HepG2 (cell line): ENCODE results near the gene IP6K3.

Experiments
- POLR2A ChIP-seq, 2 experiments: IDR thresholded peaks; 2 replicates each; pipeline ENCODE4 v1.6.1; 2011; ENCODE audit warnings: low read depth in 2 of 2, low read length in 2 of 2, mild to moderate bottlenecking in 1 of 2, moderate library complexity in 1 of 2; ENCODE audit not compliant: insufficient read depth in 1 of 2
- TF ChIP-seq, protein P1 (sequence below): sonication (generic); formaldehyde crosslinking; IDR thresholded peaks from 2 replicates; pipeline ENCODE4 v1.4.0; 2020; ENCODE audit warnings: missing genetic modification reagents
- TF ChIP-seq, protein P2 (sequence below): sonication (generic); formaldehyde crosslinking; IDR thresholded peaks from 2 replicates; pipeline ENCODE4 v1.4.0; 2020; ENCODE audit warnings: mild to moderate bottlenecking, missing genetic modification reagents
- TF ChIP-seq, protein P3 (sequence below): sonication (generic); formaldehyde crosslinking; IDR thresholded peaks from 2 replicates; pipeline ENCODE4 v1.5.0; 2020; ENCODE audit warnings: mild to moderate bottlenecking, missing genetic modification reagents, moderate library complexity

DNA sequence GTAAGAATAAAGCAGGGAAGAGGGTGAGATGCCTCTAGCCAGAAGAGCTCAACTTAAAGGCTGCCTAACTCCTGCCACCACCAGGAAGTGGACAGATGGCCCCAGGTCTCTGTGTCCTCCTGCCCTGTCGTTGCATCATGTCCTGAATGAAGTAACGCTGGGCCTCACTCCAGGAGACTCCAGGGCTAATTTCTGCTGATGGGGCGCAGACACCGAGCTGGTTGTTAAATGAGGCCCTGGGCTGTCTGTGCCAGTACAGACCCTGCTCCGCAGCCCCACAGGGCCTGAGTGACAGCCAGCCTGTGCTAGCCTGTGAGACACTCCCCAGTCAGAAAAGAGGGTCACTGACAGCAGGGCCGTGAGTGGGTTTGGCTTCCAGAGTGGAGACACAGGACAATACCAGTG lies 6.5 kb downstream of the IP6K3 start:
- TF ChIP-seq POLR2A (IDR thresholded peaks at IDR 0.05; ENCODE audit: insufficient read depth in 1 of 2, low read depth in 2 of 2, low read length in 2 of 2) = no peak
- TF ChIP-seq, protein P1, sequence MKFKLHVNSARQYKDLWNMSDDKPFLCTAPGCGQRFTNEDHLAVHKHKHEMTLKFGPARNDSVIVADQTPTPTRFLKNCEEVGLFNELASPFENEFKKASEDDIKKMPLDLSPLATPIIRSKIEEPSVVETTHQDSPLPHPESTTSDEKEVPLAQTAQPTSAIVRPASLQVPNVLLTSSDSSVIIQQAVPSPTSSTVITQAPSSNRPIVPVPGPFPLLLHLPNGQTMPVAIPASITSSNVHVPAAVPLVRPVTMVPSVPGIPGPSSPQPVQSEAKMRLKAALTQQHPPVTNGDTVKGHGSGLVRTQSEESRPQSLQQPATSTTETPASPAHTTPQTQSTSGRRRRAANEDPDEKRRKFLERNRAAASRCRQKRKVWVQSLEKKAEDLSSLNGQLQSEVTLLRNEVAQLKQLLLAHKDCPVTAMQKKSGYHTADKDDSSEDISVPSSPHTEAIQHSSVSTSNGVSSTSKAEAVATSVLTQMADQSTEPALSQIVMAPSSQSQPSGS (CRISPR knock-in tag) = peak; percentile 65; the same call in 1 of the 2 replicates
- TF ChIP-seq, protein P2, sequence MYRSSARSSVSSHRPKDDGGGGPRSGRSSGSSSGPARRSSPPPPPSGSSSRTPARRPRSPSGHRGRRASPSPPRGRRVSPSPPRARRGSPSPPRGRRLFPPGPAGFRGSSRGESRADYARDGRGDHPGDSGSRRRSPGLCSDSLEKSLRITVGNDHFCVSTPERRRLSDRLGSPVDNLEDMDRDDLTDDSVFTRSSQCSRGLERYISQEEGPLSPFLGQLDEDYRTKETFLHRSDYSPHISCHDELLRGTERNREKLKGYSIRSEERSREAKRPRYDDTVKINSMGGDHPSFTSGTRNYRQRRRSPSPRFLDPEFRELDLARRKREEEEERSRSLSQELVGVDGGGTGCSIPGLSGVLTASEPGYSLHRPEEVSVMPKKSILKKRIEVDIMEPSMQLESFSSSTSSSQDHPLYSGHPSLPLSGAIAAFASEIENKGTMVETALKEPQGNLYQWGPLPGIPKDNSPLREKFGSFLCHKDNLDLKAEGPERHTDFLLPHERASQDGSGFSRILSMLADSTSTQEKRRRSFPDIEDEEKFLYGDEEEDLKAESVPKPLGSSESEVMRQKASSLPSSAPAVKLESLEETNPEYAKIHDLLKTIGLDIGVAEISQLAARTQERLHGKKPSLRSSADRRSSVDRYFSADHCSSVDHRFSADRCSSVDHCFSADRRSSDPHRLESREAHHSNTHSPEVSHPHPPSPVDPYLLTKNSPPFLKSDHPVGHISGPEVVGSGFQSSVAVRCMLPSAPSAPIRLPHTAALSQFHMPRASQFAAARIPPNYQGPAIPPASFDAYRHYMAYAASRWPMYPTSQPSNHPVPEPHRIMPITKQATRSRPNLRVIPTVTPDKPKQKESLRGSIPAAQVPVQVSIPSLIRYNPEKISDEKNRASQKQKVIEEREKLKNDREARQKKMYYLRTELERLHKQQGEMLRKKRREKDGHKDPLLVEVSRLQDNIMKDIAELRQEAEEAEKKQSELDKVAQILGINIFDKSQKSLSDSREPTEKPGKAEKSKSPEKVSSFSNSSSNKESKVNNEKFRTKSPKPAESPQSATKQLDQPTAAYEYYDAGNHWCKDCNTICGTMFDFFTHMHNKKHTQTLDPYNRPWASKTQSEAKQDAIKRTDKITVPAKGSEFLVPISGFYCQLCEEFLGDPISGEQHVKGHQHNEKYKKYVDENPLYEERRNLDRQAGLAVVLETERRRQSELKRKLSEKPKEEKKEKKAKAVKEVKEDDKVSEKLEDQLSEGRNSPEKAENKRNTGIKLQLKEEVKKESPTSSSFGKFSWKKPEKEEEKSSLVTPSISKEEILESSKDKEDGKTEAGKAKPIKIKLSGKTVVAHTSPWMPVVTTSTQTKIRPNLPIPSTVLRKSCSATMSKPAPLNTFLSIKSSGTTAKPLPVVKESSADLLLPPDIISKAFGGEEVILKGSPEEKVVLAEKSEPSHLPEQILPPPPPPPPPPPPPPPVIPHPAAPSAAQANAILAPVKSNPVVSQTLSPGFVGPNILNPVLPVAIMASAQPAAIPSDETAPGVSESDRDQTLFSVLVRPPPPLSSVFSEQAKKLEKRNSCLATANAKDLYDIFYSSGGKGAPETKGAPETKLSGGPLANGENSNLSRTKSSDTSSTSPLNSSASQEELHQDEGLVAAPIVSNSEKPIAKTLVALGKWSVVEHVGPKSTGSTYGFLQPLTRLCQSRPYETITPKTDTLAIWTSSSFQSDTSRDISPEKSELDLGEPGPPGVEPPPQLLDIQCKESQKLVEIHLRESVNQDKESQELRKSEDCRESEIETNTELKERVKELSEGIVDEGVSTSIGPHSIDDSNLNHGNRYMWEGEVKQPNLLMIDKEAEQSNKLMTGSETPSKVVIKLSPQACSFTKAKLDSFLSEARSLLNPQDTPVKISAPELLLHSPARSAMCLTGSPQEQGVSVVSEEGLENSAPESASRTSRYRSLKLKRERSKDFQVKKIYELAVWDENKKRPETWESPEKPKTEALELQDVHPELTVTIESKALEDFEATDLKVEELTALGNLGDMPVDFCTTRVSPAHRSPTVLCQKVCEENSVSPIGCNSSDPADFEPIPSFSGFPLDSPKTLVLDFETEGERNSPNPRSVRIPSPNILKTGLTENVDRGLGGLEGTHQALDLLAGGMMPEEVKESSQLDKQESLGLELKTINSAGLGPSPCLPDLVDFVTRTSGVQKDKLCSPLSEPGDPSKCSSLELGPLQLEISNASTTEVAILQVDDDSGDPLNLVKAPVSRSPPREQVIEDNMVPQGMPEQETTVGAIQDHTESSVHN (CRISPR knock-in tag) = no peak
- TF ChIP-seq, protein P3, sequence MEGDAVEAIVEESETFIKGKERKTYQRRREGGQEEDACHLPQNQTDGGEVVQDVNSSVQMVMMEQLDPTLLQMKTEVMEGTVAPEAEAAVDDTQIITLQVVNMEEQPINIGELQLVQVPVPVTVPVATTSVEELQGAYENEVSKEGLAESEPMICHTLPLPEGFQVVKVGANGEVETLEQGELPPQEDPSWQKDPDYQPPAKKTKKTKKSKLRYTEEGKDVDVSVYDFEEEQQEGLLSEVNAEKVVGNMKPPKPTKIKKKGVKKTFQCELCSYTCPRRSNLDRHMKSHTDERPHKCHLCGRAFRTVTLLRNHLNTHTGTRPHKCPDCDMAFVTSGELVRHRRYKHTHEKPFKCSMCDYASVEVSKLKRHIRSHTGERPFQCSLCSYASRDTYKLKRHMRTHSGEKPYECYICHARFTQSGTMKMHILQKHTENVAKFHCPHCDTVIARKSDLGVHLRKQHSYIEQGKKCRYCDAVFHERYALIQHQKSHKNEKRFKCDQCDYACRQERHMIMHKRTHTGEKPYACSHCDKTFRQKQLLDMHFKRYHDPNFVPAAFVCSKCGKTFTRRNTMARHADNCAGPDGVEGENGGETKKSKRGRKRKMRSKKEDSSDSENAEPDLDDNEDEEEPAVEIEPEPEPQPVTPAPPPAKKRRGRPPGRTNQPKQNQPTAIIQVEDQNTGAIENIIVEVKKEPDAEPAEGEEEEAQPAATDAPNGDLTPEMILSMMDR (CRISPR knock-in tag) = no peak; the same call in 1 of the 2 replicates
